Right lobe of liver (tissue), 4 donors: ENCODE measurements around the gene PIWIL4.

ENCODE experiments used
- CTCF ChIP-seq, 4 donors: fragments of 200-600 bp in 3 of 4; fragments of 450-650 bp in 1 of 4; IDR thresholded peaks; one replicate each; pipeline versions ENCODE4 v1.5.1 to v1.8.0; 2016 to 2022; ENCODE audit warnings: antibody characterized with exemption in 4 of 4, mild to moderate bottlenecking in 2 of 4
- POLR2A ChIP-seq: fragments of 450-650 bp; IDR thresholded peaks from one replicate; pipeline ENCODE4 v1.6.1; 2017; ENCODE audit warnings: antibody characterized with exemption, mild to moderate bottlenecking
- donor health status: DM: no; HTN: no; CAD: no.
- donor health status: DM: no; HTN: no; CAD: no.
- donor health status: DM: no; HTN: yes; CAD: no.

GRCh38 chr11:94546162-94546470 lies 21.1 kb upstream of the PIWIL4 start:
- TF ChIP-seq CTCF (IDR thresholded peaks at IDR 0.05), result no peak
- TF ChIP-seq POLR2A, result no peak
